HEK293 (cell line): Measurements from ENCODE around the gene LHX2.
"Not testable (repeated sequence)": the region's sequence is repeated elsewhere in the genome, so short reads cannot be mapped to it uniquely, and the experiment has no call there.

Experiments
- CTCF ChIA-PET: fragments of 350-600 bp; formaldehyde crosslinking; extraction: SDS; loops from one replicate; lab custom pipeline; 2021; ENCODE audit warnings: antibody characterized with exemption; lab: Yijun Ruan, JAX
- POLR2A ChIA-PET: fragments of 300-600 bp; formaldehyde crosslinking; extraction: SDS; loops from one replicate; lab custom pipeline; 2020; ENCODE audit warnings: antibody characterized with exemption, inconsistent platforms; lab: Yijun Ruan, JAX
- H3K27ac ChIP-seq: fragments of 200-500 bp; sonication (Bioruptor generic); 2 replicates; pipeline ENCODE4 v1.5.1; 2014; ENCODE audit warnings: low read depth, low read length, control low read depth, inconsistent platforms; ENCODE audit errors: extremely low read depth
- H3K36me3 ChIP-seq, 2 experiments: fragments of 200-500 bp in 1 of 2; sonication (Bioruptor generic) in 1 of 2; 1 replicate in 1 of 2; 2 replicates in 1 of 2; pipeline ENCODE4 v1.5.1; 2014 to 2017; ENCODE audit warnings: inconsistent platforms in 2 of 2, low read length in 2 of 2; ENCODE audit not compliant: control insufficient read depth in 2 of 2, insufficient read depth in 1 of 2
- H3K4me1 ChIP-seq: fragments of 200-500 bp; sonication (Bioruptor generic); 2 replicates; pipeline ENCODE4 v1.5.1; 2014; ENCODE audit warnings: mild to moderate bottlenecking, low read length, inconsistent platforms; ENCODE audit not compliant: control insufficient read depth, insufficient read depth
- H3K4me3 ChIP-seq: 2 replicates; pipeline ENCODE4 v1.5.1; 2011; ENCODE audit warnings: low read depth, mild to moderate bottlenecking, control low read depth, low read length, moderate library complexity
- H3K9me3 ChIP-seq: fragments of 200-500 bp; sonication (Bioruptor generic); 2 replicates; pipeline ENCODE4 v1.5.1; 2014; ENCODE audit warnings: low read depth, low read length, inconsistent platforms; ENCODE audit not compliant: control insufficient read depth, insufficient read depth
- GLIS2 ChIP-seq: fragments of 450-650 bp; formaldehyde crosslinking; IDR thresholded peaks from 2 replicates; pipeline ENCODE4 v1.5.1; 2016; ENCODE audit warnings: missing biosample characterization, missing genetic modification characterization
- IKZF3 ChIP-seq: fragments of 450-650 bp; IDR thresholded peaks from 2 replicates; pipeline ENCODE4 v1.5.0; 2018; ENCODE audit warnings: missing biosample characterization, mild to moderate bottlenecking, missing genetic modification characterization, moderate library complexity
- KLF1 ChIP-seq: fragments of 450-650 bp; formaldehyde crosslinking; IDR thresholded peaks from 2 replicates; pipeline ENCODE4 v1.5.1; 2016; ENCODE audit warnings: missing biosample characterization, missing genetic modification characterization
- KLF8 ChIP-seq: fragments of 450-650 bp; formaldehyde crosslinking; IDR thresholded peaks from 2 replicates; pipeline ENCODE4 v1.5.1; 2016; ENCODE audit warnings: missing biosample characterization, missing genetic modification characterization
- SP7 ChIP-seq: fragments of 450-650 bp; formaldehyde crosslinking; IDR thresholded peaks from 2 replicates; pipeline ENCODE4 v1.5.1; 2016; ENCODE audit warnings: missing biosample characterization, missing genetic modification characterization
- WT1 ChIP-seq: fragments of 450-650 bp; formaldehyde crosslinking; IDR thresholded peaks from 2 replicates; pipeline ENCODE4 v1.5.1; 2016; ENCODE audit warnings: missing biosample characterization, missing genetic modification characterization
- YY1 ChIP-seq: fragments of 450-650 bp; formaldehyde crosslinking; IDR thresholded peaks from 2 replicates; pipeline ENCODE4 v1.5.1; 2018; ENCODE audit warnings: missing biosample characterization, missing genetic modification characterization
- ZEB2 ChIP-seq: fragments of 450-650 bp; formaldehyde crosslinking; IDR thresholded peaks from 2 replicates; pipeline ENCODE4 v1.5.1; 2016; ENCODE audit warnings: missing biosample characterization, missing genetic modification characterization
- ZIC2 ChIP-seq: fragments of 450-650 bp; formaldehyde crosslinking; IDR thresholded peaks from 2 replicates; pipeline ENCODE4 v1.5.1; 2016; ENCODE audit warnings: missing biosample characterization, missing genetic modification characterization
- ZNF214 ChIP-seq: fragments of 450-650 bp; formaldehyde crosslinking; IDR thresholded peaks from 2 replicates; pipeline ENCODE4 v1.5.1; 2017; ENCODE audit warnings: missing biosample characterization, mild to moderate bottlenecking, missing genetic modification characterization, borderline replicate concordance
- ZNF274 ChIP-seq, 2 experiments: fragments of 200-500 bp in 1 of 2; fragments of 450-650 bp in 1 of 2; sonication (Bioruptor generic) in 1 of 2; formaldehyde crosslinking in 1 of 2; IDR thresholded peaks; 2 replicates each; pipeline versions ENCODE4 v1.5.1 to v1.6.1; 2014 to 2016; ENCODE audit warnings: borderline replicate concordance in 1 of 2, inconsistent platforms in 1 of 2, low read length in 1 of 2, missing biosample characterization in 1 of 2, missing genetic modification characterization in 1 of 2
- ZNF302 ChIP-seq: fragments of 450-650 bp; formaldehyde crosslinking; IDR thresholded peaks from 2 replicates; pipeline ENCODE4 v1.5.1; 2016; ENCODE audit warnings: missing biosample characterization, missing genetic modification characterization, low read depth
- ZNF350 ChIP-seq: fragments of 450-650 bp; formaldehyde crosslinking; IDR thresholded peaks from 2 replicates; pipeline ENCODE4 v1.5.0; 2017; ENCODE audit warnings: missing biosample characterization, mild to moderate bottlenecking, missing genetic modification characterization
- ZNF555 ChIP-seq: fragments of 450-650 bp; formaldehyde crosslinking; conservative IDR thresholded peaks from 2 replicates; pipeline ENCODE4 v1.5.1; 2017; ENCODE audit warnings: missing biosample characterization, mild to moderate bottlenecking, missing genetic modification characterization, inconsistent platforms
- ZNF585B ChIP-seq: fragments of 450-650 bp; formaldehyde crosslinking; IDR thresholded peaks from 2 replicates; pipeline ENCODE4 v1.5.1; 2016; ENCODE audit warnings: missing biosample characterization, missing genetic modification characterization
- ZNF629 ChIP-seq: fragments of 450-650 bp; formaldehyde crosslinking; IDR thresholded peaks from 2 replicates; pipeline ENCODE4 v1.5.1; 2017; ENCODE audit warnings: missing biosample characterization, missing genetic modification characterization
- ZNF654 ChIP-seq: fragments of 450-650 bp; formaldehyde crosslinking; IDR thresholded peaks from 2 replicates; pipeline ENCODE4 v1.5.1; 2016; ENCODE audit warnings: low read depth, missing biosample characterization, missing genetic modification characterization
- ZNF707 ChIP-seq: fragments of 450-650 bp; formaldehyde crosslinking; IDR thresholded peaks from 2 replicates; pipeline ENCODE4 v1.5.1; 2016; ENCODE audit warnings: missing biosample characterization, missing genetic modification characterization
- ZNF785 ChIP-seq: fragments of 450-650 bp; formaldehyde crosslinking; IDR thresholded peaks from 2 replicates; pipeline ENCODE4 v1.5.1; 2016; ENCODE audit warnings: missing biosample characterization, missing genetic modification characterization
- ZSCAN30 ChIP-seq: fragments of 450-650 bp; IDR thresholded peaks from 2 replicates; pipeline ENCODE4 v1.5.1; 2018; ENCODE audit warnings: missing biosample characterization, mild to moderate bottlenecking, missing genetic modification characterization, moderate library complexity
- TF ChIP-seq, protein P1 (sequence below): fragments of 450-650 bp; formaldehyde crosslinking; IDR thresholded peaks from 2 replicates; pipeline ENCODE4 v1.5.1; 2016; ENCODE audit warnings: missing biosample characterization, missing genetic modification characterization, borderline replicate concordance
- TF ChIP-seq, protein P2 (sequence below): fragments of 450-650 bp; formaldehyde crosslinking; IDR thresholded peaks from 2 replicates; pipeline ENCODE4 v1.5.1; 2016; ENCODE audit warnings: missing biosample characterization, missing genetic modification characterization
- TF ChIP-seq, protein P3 (sequence below): fragments of 450-650 bp; formaldehyde crosslinking; IDR thresholded peaks from 2 replicates; pipeline ENCODE4 v1.5.1; 2017; ENCODE audit warnings: missing biosample characterization, missing genetic modification characterization
- TF ChIP-seq, protein P4 (sequence below): fragments of 450-650 bp; formaldehyde crosslinking; IDR thresholded peaks from 2 replicates; pipeline ENCODE4 v1.5.1; 2017; ENCODE audit warnings: missing biosample characterization, missing genetic modification characterization

LHX2 gene

DNA sequence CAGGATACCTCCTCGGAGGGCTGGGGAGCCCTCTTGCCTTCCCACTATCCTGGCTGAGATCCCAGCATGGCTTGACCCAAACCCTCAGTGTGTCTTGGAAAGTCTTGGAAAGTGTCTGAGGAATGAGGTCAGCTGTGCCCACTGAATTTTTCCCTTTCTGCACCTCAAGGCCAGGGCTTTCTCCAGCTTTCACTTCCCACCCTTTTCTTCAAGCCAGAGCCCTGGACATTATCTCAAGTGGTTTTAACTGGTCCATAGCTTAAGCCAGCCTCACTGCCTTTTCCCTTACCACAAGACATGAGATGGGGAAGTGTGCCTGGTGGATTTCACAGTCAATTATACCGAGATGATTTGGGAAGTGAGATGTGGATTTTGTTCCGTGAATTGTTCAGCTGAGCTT, 35.7 kb upstream of the LHX2 start:
- H3K4me3 ChIP-seq = no peak overlapping the region
- H3K9me3 ChIP-seq = no peaks in the 10 kb centered on the region
- TF ChIP-seq ZNF654 (tag by site-specific recombination) = no peak
- TF ChIP-seq KLF8 (tag by site-specific recombination) = no peak
- TF ChIP-seq KLF1 (tag by site-specific recombination) = no peak
- TF ChIP-seq, protein P1, sequence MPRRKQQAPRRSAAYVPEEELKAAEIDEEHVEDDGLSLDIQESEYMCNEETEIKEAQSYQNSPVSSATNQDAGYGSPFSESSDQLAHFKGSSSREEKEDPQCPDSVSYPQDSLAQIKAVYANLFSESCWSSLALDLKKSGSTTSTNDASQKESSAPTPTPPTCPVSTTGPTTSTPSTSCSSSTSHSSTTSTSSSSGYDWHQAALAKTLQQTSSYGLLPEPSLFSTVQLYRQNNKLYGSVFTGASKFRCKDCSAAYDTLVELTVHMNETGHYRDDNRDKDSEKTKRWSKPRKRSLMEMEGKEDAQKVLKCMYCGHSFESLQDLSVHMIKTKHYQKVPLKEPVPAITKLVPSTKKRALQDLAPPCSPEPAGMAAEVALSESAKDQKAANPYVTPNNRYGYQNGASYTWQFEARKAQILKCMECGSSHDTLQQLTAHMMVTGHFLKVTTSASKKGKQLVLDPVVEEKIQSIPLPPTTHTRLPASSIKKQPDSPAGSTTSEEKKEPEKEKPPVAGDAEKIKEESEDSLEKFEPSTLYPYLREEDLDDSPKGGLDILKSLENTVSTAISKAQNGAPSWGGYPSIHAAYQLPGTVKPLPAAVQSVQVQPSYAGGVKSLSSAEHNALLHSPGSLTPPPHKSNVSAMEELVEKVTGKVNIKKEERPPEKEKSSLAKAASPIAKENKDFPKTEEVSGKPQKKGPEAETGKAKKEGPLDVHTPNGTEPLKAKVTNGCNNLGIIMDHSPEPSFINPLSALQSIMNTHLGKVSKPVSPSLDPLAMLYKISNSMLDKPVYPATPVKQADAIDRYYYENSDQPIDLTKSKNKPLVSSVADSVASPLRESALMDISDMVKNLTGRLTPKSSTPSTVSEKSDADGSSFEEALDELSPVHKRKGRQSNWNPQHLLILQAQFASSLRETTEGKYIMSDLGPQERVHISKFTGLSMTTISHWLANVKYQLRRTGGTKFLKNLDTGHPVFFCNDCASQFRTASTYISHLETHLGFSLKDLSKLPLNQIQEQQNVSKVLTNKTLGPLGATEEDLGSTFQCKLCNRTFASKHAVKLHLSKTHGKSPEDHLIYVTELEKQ (tag by site-specific recombination) = no peak
- TF ChIP-seq ZNF555 = no peak
- TF ChIP-seq ZNF350 (tag by site-specific recombination) = no peak
- no peak for TF ChIP-seq ZNF274 (IDR thresholded peaks at IDR 0.05; ENCODE audit: low read length)
- no peak for TF ChIP-seq ZNF274 (tag by site-specific recombination; IDR thresholded peaks at IDR 0.05; ENCODE audit: borderline replicate concordance)
- TF ChIP-seq SP7 (tag by site-specific recombination) = no peak
- no peaks in the 10 kb centered on the region for H3K36me3 ChIP-seq
- CTCF ChIA-PET = interaction anchor here (0.7 to 1.4 kb wide), 3 partner anchors 14 to 65 kb away, joined by 3 read pairs; no protein-coding TSS in a partner anchor
- H3K4me1 ChIP-seq = no peaks in the 10 kb centered on the region
- no peak overlapping the region for H3K27ac ChIP-seq
- POLR2A ChIA-PET = no interaction called here

DNA sequence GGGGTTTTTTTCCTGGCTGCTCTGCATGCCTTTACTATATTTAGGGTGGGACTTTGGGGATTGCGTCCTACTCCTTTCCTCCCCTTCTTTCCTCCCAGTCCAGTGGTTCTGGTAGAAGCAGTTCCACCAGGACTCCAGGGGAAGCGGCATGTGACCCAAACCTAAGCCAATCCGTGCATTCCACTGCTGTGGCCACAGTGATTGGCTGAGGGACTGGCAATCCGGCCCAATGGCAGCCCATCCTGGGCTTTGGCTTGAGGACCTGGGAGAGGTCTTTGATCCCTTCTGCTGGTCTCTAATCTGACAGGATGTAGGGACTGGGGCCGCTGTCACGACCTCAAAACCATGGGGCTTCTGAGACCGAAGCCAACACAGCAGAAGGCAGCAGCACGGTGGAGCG, 35.0 kb upstream of the LHX2 start:
- CTCF ChIA-PET = not testable (repeated sequence)

DNA sequence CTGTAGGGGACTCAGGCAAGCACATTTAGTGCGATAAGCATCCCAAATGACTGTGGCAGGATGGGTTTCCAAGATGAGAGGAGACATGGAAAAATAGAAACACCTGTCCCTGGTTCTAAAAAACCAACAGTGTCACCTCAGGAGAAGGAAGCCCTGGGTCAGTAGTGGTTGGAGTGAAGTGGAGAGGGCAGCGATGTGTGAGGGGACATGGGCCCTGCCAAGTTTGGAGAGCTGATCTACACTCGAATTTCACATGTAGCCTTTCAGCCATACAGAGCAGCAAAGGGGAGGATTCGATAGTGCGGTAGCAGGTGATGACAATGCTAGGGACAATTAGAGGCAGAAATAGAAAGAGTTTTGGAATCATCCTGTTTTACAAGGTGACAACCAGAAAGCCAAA, 32.6 kb upstream of the LHX2 start:
- H3K36me3 ChIP-seq = no peaks in the 10 kb centered on the region
- H3K9me3 ChIP-seq = no peaks in the 10 kb centered on the region
- H3K4me3 ChIP-seq = no peak overlapping the region
- ChIA-PET POLR2A (no interaction called here), CTCF (interaction anchor here (0.7 to 1.2 kb wide), 2 partner anchors 241 to 434 kb away, joined by 3 read pairs; no protein-coding TSS in a partner anchor)
- no peak overlapping the region for H3K27ac ChIP-seq
- H3K4me1 ChIP-seq = no peaks in the 10 kb centered on the region
- TF ChIP-seq ZNF707 (tag by site-specific recombination) (no peak), ZIC2 (tag by site-specific recombination) (no peak), WT1 (tag by site-specific recombination) (no peak), ZNF585B (tag by site-specific recombination) (no peak), YY1 (no peak), ZNF555 (no peak), IKZF3 (tag by site-specific recombination) (no peak), ZNF785 (tag by site-specific recombination) (no peak), ZNF350 (tag by site-specific recombination) (no peak), ZNF302 (tag by site-specific recombination) (no peak), ZNF629 (tag by site-specific recombination) (no peak), ZSCAN30 (tag by site-specific recombination) (no peak), GLIS2 (tag by site-specific recombination) (no peak), ZEB2 (tag by site-specific recombination) (no peak), ZNF214 (tag by site-specific recombination) (no peak)
- TF ChIP-seq, protein P2, sequence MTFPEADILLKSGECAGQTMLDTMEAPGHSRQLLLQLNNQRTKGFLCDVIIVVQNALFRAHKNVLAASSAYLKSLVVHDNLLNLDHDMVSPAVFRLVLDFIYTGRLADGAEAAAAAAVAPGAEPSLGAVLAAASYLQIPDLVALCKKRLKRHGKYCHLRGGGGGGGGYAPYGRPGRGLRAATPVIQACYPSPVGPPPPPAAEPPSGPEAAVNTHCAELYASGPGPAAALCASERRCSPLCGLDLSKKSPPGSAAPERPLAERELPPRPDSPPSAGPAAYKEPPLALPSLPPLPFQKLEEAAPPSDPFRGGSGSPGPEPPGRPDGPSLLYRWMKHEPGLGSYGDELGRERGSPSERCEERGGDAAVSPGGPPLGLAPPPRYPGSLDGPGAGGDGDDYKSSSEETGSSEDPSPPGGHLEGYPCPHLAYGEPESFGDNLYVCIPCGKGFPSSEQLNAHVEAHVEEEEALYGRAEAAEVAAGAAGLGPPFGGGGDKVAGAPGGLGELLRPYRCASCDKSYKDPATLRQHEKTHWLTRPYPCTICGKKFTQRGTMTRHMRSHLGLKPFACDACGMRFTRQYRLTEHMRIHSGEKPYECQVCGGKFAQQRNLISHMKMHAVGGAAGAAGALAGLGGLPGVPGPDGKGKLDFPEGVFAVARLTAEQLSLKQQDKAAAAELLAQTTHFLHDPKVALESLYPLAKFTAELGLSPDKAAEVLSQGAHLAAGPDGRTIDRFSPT = no peak
- TF ChIP-seq, protein P3, sequence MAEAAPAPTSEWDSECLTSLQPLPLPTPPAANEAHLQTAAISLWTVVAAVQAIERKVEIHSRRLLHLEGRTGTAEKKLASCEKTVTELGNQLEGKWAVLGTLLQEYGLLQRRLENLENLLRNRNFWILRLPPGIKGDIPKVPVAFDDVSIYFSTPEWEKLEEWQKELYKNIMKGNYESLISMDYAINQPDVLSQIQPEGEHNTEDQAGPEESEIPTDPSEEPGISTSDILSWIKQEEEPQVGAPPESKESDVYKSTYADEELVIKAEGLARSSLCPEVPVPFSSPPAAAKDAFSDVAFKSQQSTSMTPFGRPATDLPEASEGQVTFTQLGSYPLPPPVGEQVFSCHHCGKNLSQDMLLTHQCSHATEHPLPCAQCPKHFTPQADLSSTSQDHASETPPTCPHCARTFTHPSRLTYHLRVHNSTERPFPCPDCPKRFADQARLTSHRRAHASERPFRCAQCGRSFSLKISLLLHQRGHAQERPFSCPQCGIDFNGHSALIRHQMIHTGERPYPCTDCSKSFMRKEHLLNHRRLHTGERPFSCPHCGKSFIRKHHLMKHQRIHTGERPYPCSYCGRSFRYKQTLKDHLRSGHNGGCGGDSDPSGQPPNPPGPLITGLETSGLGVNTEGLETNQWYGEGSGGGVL (tag by site-specific recombination) = no peak
- TF ChIP-seq, protein P4, sequence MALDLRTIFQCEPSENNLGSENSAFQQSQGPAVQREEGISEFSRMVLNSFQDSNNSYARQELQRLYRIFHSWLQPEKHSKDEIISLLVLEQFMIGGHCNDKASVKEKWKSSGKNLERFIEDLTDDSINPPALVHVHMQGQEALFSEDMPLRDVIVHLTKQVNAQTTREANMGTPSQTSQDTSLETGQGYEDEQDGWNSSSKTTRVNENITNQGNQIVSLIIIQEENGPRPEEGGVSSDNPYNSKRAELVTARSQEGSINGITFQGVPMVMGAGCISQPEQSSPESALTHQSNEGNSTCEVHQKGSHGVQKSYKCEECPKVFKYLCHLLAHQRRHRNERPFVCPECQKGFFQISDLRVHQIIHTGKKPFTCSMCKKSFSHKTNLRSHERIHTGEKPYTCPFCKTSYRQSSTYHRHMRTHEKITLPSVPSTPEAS = no peak

More for the DNA sequence above, 35.0 kb upstream of the LHX2 start:
- POLR2A ChIA-PET, H3K9me3 ChIP-seq, H3K36me3 ChIP-seq, H3K4me3 ChIP-seq, H3K4me1 ChIP-seq, H3K27ac ChIP-seq: not testable (repeated sequence)
